ENCODE results near the gene CMTM6.
"Not testable (repeated sequence)": the region's sequence is repeated elsewhere in the genome, so short reads cannot be mapped to it uniquely, and the experiment has no call there.

The CMTM6 gene, protein sequence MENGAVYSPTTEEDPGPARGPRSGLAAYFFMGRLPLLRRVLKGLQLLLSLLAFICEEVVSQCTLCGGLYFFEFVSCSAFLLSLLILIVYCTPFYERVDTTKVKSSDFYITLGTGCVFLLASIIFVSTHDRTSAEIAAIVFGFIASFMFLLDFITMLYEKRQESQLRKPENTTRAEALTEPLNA

DNA sequence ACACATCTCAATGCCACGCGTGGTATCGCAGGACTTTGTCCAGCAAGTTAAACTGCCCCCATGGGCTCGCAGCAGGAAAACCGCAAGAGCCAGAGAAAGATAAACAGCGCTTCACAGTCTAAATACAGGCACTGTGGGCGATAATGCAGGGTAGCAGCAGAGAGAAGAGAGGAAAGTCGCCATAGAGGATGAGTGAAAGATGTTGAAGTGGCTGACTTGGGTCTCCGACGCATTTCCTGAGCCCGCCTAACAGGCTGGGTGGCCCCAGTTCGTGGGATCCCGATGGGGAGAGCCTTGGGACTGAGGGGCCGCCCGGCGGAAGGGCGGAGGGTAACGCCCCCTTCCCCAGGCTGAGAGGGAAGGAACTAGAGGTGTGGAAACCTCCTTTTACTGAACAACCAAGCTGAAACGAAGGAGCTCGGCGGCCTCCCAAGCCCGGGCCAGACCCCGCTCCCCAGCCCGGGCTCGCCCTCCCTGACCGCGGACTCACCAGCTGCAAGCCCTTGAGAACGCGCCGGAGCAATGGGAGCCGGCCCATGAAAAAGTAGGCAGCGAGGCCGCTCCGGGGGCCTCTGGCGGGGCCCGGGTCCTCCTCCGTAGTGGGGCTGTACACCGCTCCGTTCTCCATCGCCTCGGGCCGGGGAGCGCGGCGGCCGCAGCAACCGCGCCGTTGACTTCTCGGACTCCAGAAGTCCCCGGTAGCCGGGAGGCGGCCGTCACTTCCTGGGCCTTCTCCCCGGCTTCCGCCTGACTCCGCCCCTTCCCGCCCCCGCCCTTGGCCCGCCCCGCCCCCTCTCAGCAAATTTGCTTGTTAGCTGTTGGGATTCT lies at the start of gene CMTM6:
CMTM6 (minus strand) TSS at position 735 of the 828 bp plus-strand sequence; CDS start at position 628, 107 bp downstream.
- DNase-seq, result peak; percentile 79

- no peak for DNase-seq
Measured at GRCh38 chr3:32552013-32552412, 49.4 kb upstream of the CMTM6 start.

- DNase-seq, result no peak
Measured at GRCh38 chr3:32551496-32551895, 48.8 kb upstream of the CMTM6 start.

- DNase-seq, result no peak
Measured at GRCh38 chr3:32551087-32551486, 48.4 kb upstream of the CMTM6 start.

DNA sequence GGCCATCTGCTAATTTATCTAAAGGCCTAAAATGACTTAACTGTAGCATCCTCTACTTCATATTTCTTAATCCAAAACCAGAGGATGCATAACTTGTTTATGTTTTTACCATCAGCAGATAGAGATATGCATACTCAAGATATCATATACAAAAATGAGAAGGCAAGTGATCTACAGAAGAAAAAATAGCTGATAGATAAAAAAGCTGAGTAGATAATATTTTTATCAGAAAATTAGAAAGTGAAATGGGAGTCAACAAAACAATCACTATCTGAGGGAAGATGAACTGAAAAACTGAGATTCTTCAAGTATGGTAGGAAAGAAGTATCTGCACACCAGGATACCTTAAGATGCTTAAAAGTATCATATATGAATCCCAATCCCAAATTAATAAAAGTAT lies 42.7 kb upstream of the CMTM6 start:
- no peak for DNase-seq

DNA sequence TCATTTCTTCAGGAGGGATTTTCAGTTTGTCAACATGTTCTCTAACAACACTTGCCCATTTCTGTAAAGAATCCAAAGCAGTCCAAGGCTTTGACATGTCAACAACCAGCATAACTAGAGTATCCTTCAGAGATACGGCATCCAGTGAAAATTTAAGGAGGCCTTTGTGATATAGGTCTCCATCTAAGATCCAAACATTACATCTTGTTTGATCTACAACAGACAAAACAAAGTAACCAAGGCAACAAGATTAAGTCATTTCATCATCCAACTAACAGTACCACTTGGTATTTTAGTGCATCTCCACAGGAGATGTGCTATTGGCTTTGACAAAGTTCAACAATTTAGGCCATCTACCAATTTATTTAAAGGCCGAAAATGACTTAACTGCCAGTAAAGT lies 42.2 kb upstream of the CMTM6 start:
- no peak for DNase-seq

DNA sequence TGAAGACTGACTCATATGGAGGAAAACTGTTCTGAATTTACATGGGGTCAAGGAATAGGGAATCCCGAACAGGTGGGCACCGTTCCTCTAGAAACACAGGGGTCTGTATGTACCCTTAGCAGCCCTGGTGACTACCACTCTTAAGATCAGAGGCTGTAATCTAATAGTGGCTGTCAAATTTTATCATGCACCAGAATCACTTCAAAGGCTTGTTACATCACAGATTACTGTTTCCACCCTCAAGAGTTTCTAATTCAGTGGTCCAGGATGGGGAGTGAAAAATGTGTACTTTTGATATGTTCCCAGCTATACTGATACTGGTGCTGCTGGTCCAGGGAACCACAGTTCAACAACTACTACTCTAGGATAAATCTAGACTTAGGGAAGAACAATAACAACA lies 40.2 kb upstream of the CMTM6 start:
- DNase-seq, result no peak

- DNase-seq, result no peak
Measured at GRCh38 chr3:32540899-32541298, 38.2 kb upstream of the CMTM6 start.

DNA sequence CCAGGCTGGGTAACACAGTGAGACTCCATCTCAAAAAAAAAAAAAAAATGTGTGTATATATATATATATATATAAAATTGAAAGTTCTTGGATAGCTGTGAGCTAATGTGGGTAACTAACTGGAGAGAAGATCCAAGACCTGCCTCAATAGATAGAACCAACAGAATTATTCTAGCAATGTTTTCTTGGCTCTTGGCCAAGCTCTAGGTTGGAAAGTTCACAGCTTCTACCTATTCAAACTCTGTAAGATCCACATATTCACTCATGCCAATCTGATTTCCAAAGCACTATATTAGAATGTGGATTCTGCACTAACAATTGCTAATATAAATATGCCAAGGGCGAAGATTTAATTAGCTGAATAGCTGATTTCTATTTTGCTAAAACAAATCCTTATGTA lies 29.8 kb upstream of the CMTM6 start:
- no peak for DNase-seq

GRCh38 chr3:32531010-32531647 lies 28.5 kb upstream of the CMTM6 start:
- DNase-seq, result no peak

DNA sequence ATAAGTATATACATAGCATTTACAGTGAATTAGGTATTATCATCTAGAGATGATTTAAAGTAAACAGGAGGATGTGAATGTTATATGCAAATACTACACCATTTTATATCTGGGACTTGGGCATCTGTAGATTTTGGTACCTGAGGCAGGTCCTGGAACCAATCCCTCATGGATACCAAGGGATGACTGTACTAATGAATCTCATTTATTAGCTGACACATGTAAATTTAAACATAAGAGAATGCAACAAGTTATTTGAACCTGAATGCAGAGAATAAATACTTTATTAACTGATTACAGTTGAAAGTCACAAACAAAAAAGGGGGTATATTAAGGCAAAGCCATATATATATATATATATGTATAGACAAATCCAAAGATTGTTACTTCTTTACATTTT lies 23.1 kb upstream of the CMTM6 start:
- DNase-seq, result no peak

DNA sequence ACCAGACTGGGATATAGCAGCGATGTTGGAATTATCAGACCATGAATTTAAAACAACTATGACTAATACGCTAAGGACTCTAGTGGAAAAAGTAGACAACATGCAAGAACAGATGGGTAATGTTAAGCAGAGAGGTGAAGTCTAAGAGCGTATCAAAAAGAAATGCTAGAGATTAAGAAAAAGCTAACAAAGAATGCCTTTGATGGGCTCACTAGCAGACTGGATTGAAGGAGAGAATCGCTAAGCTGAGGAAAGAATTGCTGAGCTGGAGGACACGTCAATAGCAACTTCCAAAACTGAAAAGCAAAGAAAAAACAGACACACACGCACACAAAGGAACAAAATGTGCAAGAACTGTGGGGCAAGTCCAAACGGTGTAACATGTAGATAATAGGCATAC lies 20.0 kb upstream of the CMTM6 start:
- DNase-seq, result no peak

DNA sequence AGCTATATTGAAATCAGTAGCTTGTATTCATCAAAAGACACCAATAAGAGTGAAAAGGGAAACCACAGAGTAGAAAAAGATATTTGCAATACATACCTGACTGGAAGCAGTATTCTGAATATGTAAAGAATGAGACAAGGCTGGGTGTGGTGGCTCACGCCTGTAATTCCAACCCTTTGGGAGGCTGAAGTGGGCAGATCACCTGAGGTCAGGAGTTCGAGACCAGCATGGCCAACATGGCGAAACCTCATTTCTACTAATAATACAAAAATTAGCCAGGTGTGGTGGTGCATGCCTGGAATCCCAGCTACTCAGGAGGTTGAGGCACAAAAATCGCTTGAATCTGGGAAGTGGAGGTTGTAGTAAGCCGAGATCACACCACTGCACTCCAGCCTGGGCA lies 16.3 kb upstream of the CMTM6 start:
- DNase-seq, result not testable (repeated sequence)

- not testable (repeated sequence) for DNase-seq
Measured at GRCh38 chr3:32516751-32517150, 14.1 kb upstream of the CMTM6 start.

DNA sequence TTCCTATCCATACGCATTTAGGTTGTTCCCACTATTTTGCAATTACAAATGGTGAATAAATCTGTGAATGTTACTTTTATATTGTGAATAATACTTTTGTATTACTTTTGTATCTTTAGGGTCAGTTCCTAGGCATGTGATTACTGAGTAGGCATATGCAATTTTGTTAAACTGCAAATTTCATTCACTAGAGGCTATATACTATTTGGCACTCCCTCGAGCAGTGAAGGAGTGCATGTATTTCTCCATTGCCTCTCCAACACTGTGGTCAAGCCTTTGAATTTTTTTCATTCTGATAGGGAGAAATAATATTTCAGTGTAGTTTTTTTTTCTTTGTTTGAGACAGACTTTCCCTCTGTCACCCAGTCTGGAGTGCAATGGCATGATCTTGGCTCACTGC lies 8.4 kb upstream of the CMTM6 start:
- no peak for DNase-seq

GRCh38 chr3:32510075-32510724 lies 7.5 kb upstream of the CMTM6 start:
- DNase-seq, result peak; percentile 37

- DNase-seq, result no peak
Measured at GRCh38 chr3:32508711-32509110, 6.1 kb upstream of the CMTM6 start.

DNA sequence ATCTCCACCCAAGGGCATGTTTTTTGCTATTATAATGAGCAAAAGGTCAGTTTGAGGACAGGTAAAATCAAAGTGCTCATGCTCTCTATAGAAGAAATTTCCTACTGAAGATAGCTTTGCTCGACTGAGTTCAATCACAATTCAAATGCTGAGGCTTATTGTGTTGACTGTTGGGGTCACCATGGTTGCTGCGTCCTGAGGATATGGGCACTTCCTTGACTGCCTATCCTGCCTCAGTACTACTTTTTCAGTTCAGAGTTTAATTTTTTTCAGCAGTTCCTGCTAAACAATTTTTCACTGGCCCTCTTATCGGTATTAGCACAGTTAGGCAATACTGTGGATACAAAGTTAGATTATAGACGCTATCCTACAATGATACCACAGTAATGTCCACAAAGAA lies 3.8 kb upstream of the CMTM6 start:
- no peak for DNase-seq

GRCh38 chr3:32502946-32503286 lies 264 bp upstream of the CMTM6 start:
- no peak for DNase-seq

DNA sequence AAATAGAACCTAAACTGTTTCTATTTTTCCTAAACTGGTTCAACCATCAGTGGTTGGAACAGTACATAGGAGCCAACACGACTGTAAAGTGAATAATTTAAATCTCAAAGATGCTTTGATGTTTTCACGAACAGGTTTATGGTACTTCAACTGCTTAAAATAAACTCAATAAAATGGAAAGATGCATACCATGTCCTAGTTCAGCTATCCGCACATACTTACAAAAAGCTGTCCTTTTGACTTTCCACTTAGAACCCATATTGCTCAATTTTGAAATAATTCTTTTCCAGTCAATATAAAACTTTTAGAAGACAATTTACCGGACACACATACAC lies 902 bp downstream of the CMTM6 start:
- no peak for DNase-seq

GRCh38 chr3:32500880-32501782 lies 1.5 kb downstream of the CMTM6 start:
- DNase-seq, result no peak

- DNase-seq, result no peak
Measured at GRCh38 chr3:32500231-32500630, 2.4 kb downstream of the CMTM6 start.

- no peak for DNase-seq
Measured at GRCh38 chr3:32499585-32499984, 3.1 kb downstream of the CMTM6 start.

Measured in stimulated activated naive CD4-positive, alpha-beta T cell treated with Interleukin-2 at 50 U/mL for 16 hours (primary cell).